Mesenchymal stem cell (in vitro differentiated cells and primary cell): ENCODE results near the gene C2orf76.

ENCODE experiments used
- DNase-seq: peaks from one replicate; pipeline ENCODE4 v3.0.0-alpha.2; 2013
- H2AFZ ChIP-seq: one replicate; pipeline ENCODE4 v1.6.1; 2013; ENCODE audit warnings: low read depth, mild to moderate bottlenecking, control low read depth, inconsistent platforms, low read length, moderate library complexity
- H2AK5ac ChIP-seq: 2 replicates; pipeline ENCODE4 v1.6.1; 2013; ENCODE audit warnings: low read length, moderate library complexity, mild to moderate bottlenecking, inconsistent platforms; ENCODE audit not compliant: severe bottlenecking
- H2BK120ac ChIP-seq: one replicate; pipeline ENCODE4 v1.6.1; 2013; ENCODE audit warnings: low read depth, mild to moderate bottlenecking, inconsistent platforms, low read length, moderate library complexity
- H2BK12ac ChIP-seq, 2 experiments: one replicate each; pipeline ENCODE4 v1.6.1; 2013; ENCODE audit warnings: inconsistent platforms in 2 of 2, low read length in 2 of 2, mild to moderate bottlenecking in 2 of 2, moderate library complexity in 2 of 2, control low read depth in 1 of 2
- H2BK15ac ChIP-seq: one replicate; pipeline ENCODE4 v1.6.1; 2013; ENCODE audit warnings: mild to moderate bottlenecking, low read depth, inconsistent platforms; ENCODE audit not compliant: poor library complexity, severe bottlenecking
- H2BK5ac ChIP-seq: 2 replicates; pipeline ENCODE4 v1.6.1; 2013; ENCODE audit warnings: low read depth, mild to moderate bottlenecking, low read length, control low read depth, inconsistent platforms; ENCODE audit not compliant: poor library complexity, severe bottlenecking
- H3K14ac ChIP-seq, 2 experiments: one replicate each; pipeline ENCODE4 v1.6.1; 2013; ENCODE audit warnings: inconsistent platforms in 2 of 2, low read length in 2 of 2, control low read depth in 1 of 2, mild to moderate bottlenecking in 1 of 2, moderate library complexity in 1 of 2
- H3K18ac ChIP-seq, 2 experiments: one replicate each; pipeline ENCODE4 v1.6.1; 2013; ENCODE audit warnings: inconsistent platforms in 2 of 2, low read length in 2 of 2, control low read depth in 1 of 2, low read depth in 1 of 2, mild to moderate bottlenecking in 1 of 2
- H3K23ac ChIP-seq, 2 experiments: one replicate each; pipeline ENCODE4 v1.6.1; 2013; ENCODE audit warnings: inconsistent platforms in 2 of 2, low read length in 2 of 2, mild to moderate bottlenecking in 2 of 2, moderate library complexity in 2 of 2, control low read depth in 1 of 2
- H3K27ac ChIP-seq: 2 replicates; pipeline ENCODE4 v1.5.1; 2013; ENCODE audit warnings: mild to moderate bottlenecking, moderate library complexity, low read length, control low read depth, inconsistent platforms; ENCODE audit not compliant: poor library complexity, severe bottlenecking
- H3K27me3 ChIP-seq, 2 experiments: 2 replicates each; pipeline versions ENCODE4 v1.6.1 to v1.7.0; 2013; ENCODE audit warnings: low read length in 2 of 2, mild to moderate bottlenecking in 2 of 2, moderate library complexity in 2 of 2, control low read depth in 1 of 2, inconsistent platforms in 1 of 2; ENCODE audit not compliant: control insufficient read depth in 1 of 2, insufficient read depth in 1 of 2
- H3K36me3 ChIP-seq, 2 experiments: 2 replicates each; pipeline versions ENCODE4 v1.6.1 to v1.7.0; 2013; ENCODE audit warnings: low read length in 2 of 2, control low read depth in 1 of 2, inconsistent platforms in 1 of 2, low read depth in 1 of 2, mild to moderate bottlenecking in 1 of 2; ENCODE audit not compliant: insufficient read depth in 2 of 2, control insufficient read depth in 1 of 2
- H3K4ac ChIP-seq, 2 experiments: one replicate each; pipeline ENCODE4 v1.6.1; 2013; ENCODE audit warnings: inconsistent platforms in 2 of 2, low read length in 2 of 2, mild to moderate bottlenecking in 2 of 2, moderate library complexity in 2 of 2, control low read depth in 1 of 2, low read depth in 1 of 2
- H3K4me1 ChIP-seq: 2 replicates; pipeline ENCODE4 v1.6.1; 2013; ENCODE audit warnings: low read depth, low read length, control low read depth; ENCODE audit not compliant: control insufficient read depth, insufficient read depth
- H3K4me2 ChIP-seq: 2 replicates; pipeline ENCODE4 v1.6.1; 2013; ENCODE audit warnings: low read length, mild to moderate bottlenecking, inconsistent platforms; ENCODE audit not compliant: poor library complexity, severe bottlenecking
- H3K4me3 ChIP-seq, 2 experiments: 2 replicates each; pipeline versions ENCODE4 v1.5.1 to v1.7.0; 2013; ENCODE audit warnings: low read length in 2 of 2, mild to moderate bottlenecking in 2 of 2, control low read depth in 1 of 2, low read depth in 1 of 2; ENCODE audit not compliant: insufficient read depth in 1 of 2
- H3K79me1 ChIP-seq: replicated peaks from 2 replicates; pipeline ENCODE4 v1.6.1; 2013; ENCODE audit warnings: mild to moderate bottlenecking, control low read depth, low read length, inconsistent platforms; ENCODE audit not compliant: poor library complexity, severe bottlenecking
- H3K9ac ChIP-seq: 2 replicates; pipeline ENCODE4 v1.7.0; 2013; ENCODE audit warnings: mild to moderate bottlenecking, low read length, moderate library complexity
- H3K9me3 ChIP-seq: 2 replicates; pipeline ENCODE4 v1.7.0; 2013; ENCODE audit warnings: mild to moderate bottlenecking, low read length; ENCODE audit not compliant: control insufficient read depth
- H4K8ac ChIP-seq: one replicate; pipeline ENCODE4 v1.6.1; 2013; ENCODE audit warnings: inconsistent platforms, mild to moderate bottlenecking, low read length, moderate library complexity
- H4K91ac ChIP-seq: one replicate; pipeline ENCODE4 v1.6.1; 2013; ENCODE audit warnings: mild to moderate bottlenecking, low read length, inconsistent platforms
- WGBS: methylation state at CpG from one replicate; pipeline ENCODE4 v1.1.7; 2013; ENCODE audit warnings: mixed read lengths; 5-methylcytosine and 5-hydroxymethylcytosine counted together

The C2orf76 gene

GRCh38 chr2:119389615-119390306 is 23.1 kb upstream of the C2orf76 start:
- Histone ChIP-seq H3K9ac (peak overlapping the region; percentile 40), H4K8ac (no peak overlapping the region), H3K4me3 (no peak overlapping the region), H2AK5ac (no peak overlapping the region), H3K27me3 (no peaks in the 10 kb centered on the region), H2AFZ (peak overlapping the region; percentile 4), H3K9me3 (no peaks in the 10 kb centered on the region), H3K4me1 (peaks cover 7% of the 10 kb centered on the region), H3K14ac (no peak overlapping the region), H4K91ac (no peak overlapping the region), H3K79me1 (no peaks in the 10 kb centered on the region), H3K23ac (no peak overlapping the region), H2BK15ac (no peak overlapping the region), H3K18ac (no peak overlapping the region), H2BK12ac (no peak overlapping the region), H2BK120ac (no peak overlapping the region), H2BK5ac (no peak overlapping the region), H3K4me2 (no peak overlapping the region), H3K27ac (peak overlapping the region; percentile 38), H3K36me3 (no peaks in the 10 kb centered on the region), H3K4ac (no peak overlapping the region)
- DNase-seq = peak; percentile 27
- WGBS = 46% methylated on average over 4 of the region's 5 CpGs

GRCh38 chr2:119387381-119388129 is 20.9 kb upstream of the C2orf76 start:
- peak; percentile 70 for DNase-seq
- Histone ChIP-seq H2BK15ac (peak overlapping the region; percentile 26), H3K18ac (peak overlapping the region in 1 of 2 experiments; percentile 90), H4K91ac (no peak overlapping the region), H2AFZ (peak overlapping the region; percentile 42), H3K23ac (no peak overlapping the region), H3K79me1 (no peaks in the 10 kb centered on the region), H3K27me3 (peaks cover 0 to 4% of the 10 kb centered on the region in 2 experiments), H2BK12ac (peak overlapping the region; percentile 1 to 78), H3K27ac (peak overlapping the region; percentile 86), H4K8ac (no peak overlapping the region), H3K14ac (peak overlapping the region in 1 of 2 experiments; percentile 35), H3K4ac (no peak overlapping the region), H3K4me2 (peak overlapping the region; percentile 21), H3K9ac (peak overlapping the region; percentile 74), H3K9me3 (no peaks in the 10 kb centered on the region), H3K4me3 (no peak overlapping the region), H2AK5ac (peak overlapping the region; percentile 43), H2BK5ac (peak overlapping the region; percentile 71), H3K36me3 (no peaks in the 10 kb centered on the region), H2BK120ac (no peak overlapping the region), H3K4me1 (peaks cover 7% of the 10 kb centered on the region)
- 73% methylated on average over 8 of the region's 9 CpGs for WGBS

GRCh38 chr2:119385466-119385865 is 18.8 kb upstream of the C2orf76 start:
- 73% methylated on average over 2 of the region's 3 CpGs for WGBS

GRCh38 chr2:119384971-119385370 is 18.3 kb upstream of the C2orf76 start:
- no peak overlapping the region for H4K8ac ChIP-seq
- H3K9ac ChIP-seq = no peak overlapping the region
- no peak overlapping the region for H3K4me2 ChIP-seq
- no peak overlapping the region for H2BK12ac ChIP-seq
- no peaks in the 10 kb centered on the region for H3K9me3 ChIP-seq
- no peak overlapping the region for H3K18ac ChIP-seq
- H3K27me3 ChIP-seq = peaks cover 0 to 4% of the 10 kb centered on the region in 2 experiments
- no peak overlapping the region for H2AFZ ChIP-seq
- H3K23ac ChIP-seq = no peak overlapping the region
- H2BK15ac ChIP-seq = no peak overlapping the region
- no peak for DNase-seq
- H3K4me3 ChIP-seq = no peak overlapping the region
- H3K4ac ChIP-seq = no peak overlapping the region
- H3K36me3 ChIP-seq = no peaks in the 10 kb centered on the region
- H4K91ac ChIP-seq = no peak overlapping the region
- H2BK120ac ChIP-seq = no peak overlapping the region
- 78% methylated on average over 4 of the region's 4 CpGs for whole genome bisulfite sequencing
- H2BK5ac ChIP-seq = no peak overlapping the region
- H3K4me1 ChIP-seq = peaks cover 7% of the 10 kb centered on the region
- no peaks in the 10 kb centered on the region for H3K79me1 ChIP-seq
- no peak overlapping the region for H2AK5ac ChIP-seq
- H3K27ac ChIP-seq = no peak overlapping the region
- no peak overlapping the region for H3K14ac ChIP-seq

More at GRCh38 chr2:119385466-119385865, 18.8 kb upstream of the C2orf76 start:
- no peaks in the 10 kb centered on the region for H3K9me3 ChIP-seq
- H3K18ac ChIP-seq = no peak overlapping the region
- no peak overlapping the region for H4K91ac ChIP-seq
- H4K8ac ChIP-seq = no peak overlapping the region
- H3K4me2 ChIP-seq = no peak overlapping the region
- no peak overlapping the region for H3K4ac ChIP-seq
- H3K79me1 ChIP-seq = no peaks in the 10 kb centered on the region
- no peak overlapping the region for H2BK12ac ChIP-seq
- peaks cover 7% of the 10 kb centered on the region for H3K4me1 ChIP-seq
- no peak for DNase-seq
- no peak overlapping the region for H2BK5ac ChIP-seq
- no peaks in the 10 kb centered on the region for H3K36me3 ChIP-seq
- no peak overlapping the region for H3K23ac ChIP-seq
- peaks cover 0 to 4% of the 10 kb centered on the region in 2 experiments for H3K27me3 ChIP-seq
- no peak overlapping the region for H2BK15ac ChIP-seq
- H3K14ac ChIP-seq = no peak overlapping the region
- H2AK5ac ChIP-seq = no peak overlapping the region
- no peak overlapping the region for H3K27ac ChIP-seq
- no peak overlapping the region for H3K4me3 ChIP-seq
- no peak overlapping the region for H3K9ac ChIP-seq
- no peak overlapping the region for H2AFZ ChIP-seq
- no peak overlapping the region for H2BK120ac ChIP-seq
